Stomach (tissue), 9 donors: Measurements from ENCODE around the gene SBF2. TPM values are rescaled to one million over a fixed set of nuclear protein-coding genes. Genes with fewer than 3 reads are reported as not detected.
"Not testable (repeated sequence)": the region's sequence is repeated elsewhere in the genome, so short reads cannot be mapped to it uniquely, and the experiment has no call there.

Experiments used
- DNase-seq, 2 donors: peaks; one replicate each; pipeline versions ENCODE4 v3.0.0 to v3.0.0-alpha.2; 2013 to 2019
- H3K27ac ChIP-seq, 5 donors: fragments of 200-600 bp in 4 of 5; sonication (generic) in 4 of 5; one replicate each; pipeline ENCODE4 v1.5.1; 2013 to 2019; ENCODE audit warnings: mild to moderate bottlenecking in 1 of 5, moderate library complexity in 1 of 5
- H3K27me3 ChIP-seq, 3 donors: fragments of 200-600 bp; sonication (generic); one replicate each; pipeline ENCODE4 v1.5.1; 2017 to 2019; ENCODE audit warnings: mixed run types in 1 of 3
- H3K36me3 ChIP-seq, 4 donors: fragments of 200-600 bp; sonication (generic); 1 replicate in 3 of 4; 2 replicates in 1 of 4; pipeline ENCODE4 v1.5.1; 2016 to 2019
- H3K4me1 ChIP-seq, 4 donors: fragments of 200-600 bp; sonication (generic); one replicate each; pipeline ENCODE4 v1.5.1; 2016 to 2019
- H3K4me3 ChIP-seq, 4 donors: fragments of 200-600 bp; sonication (generic) in 3 of 4; one replicate each; pipeline ENCODE4 v1.5.1; 2016 to 2019; ENCODE audit warnings: mild to moderate bottlenecking in 1 of 4
- H3K9me3 ChIP-seq, 4 donors: fragments of 200-600 bp; sonication (generic); one replicate each; pipeline ENCODE4 v1.5.1; 2016 to 2019
- EP300 ChIP-seq: sonication (generic); formaldehyde crosslinking; IDR thresholded peaks from one replicate; pipeline ENCODE4 v1.6.1; 2017; ENCODE audit warnings: antibody characterized with exemption
- POLR2A ChIP-seq, 4 donors: fragments of 450-650 bp; IDR thresholded peaks; one replicate each; pipeline ENCODE4 v1.6.1; 2016; ENCODE audit warnings: antibody characterized with exemption in 4 of 4, control low read depth in 2 of 4, mild to moderate bottlenecking in 1 of 4, moderate library complexity in 1 of 4
- POLR2AphosphoS5 ChIP-seq, 3 donors: sonication (generic); formaldehyde crosslinking; IDR thresholded peaks; one replicate each; pipeline ENCODE4 v1.6.1; 2016; ENCODE audit warnings: antibody characterized with exemption in 3 of 3
- WGBS, 5 donors: extraction: QIAGEN DNeasy Blood & Tissue Kit in 3 of 5; methylation state at CpG; one replicate each; pipeline versions ENCODE4 v1.1.5 to v1.1.7; 2013 to 2018; 5-methylcytosine and 5-hydroxymethylcytosine counted together
- intact Hi-C: fragments of 100-400 bp; cut with DNase I; formaldehyde crosslinking; loops from one replicate; pipeline ENCODE4 v1.15.1; 2023; ENCODE audit warnings: low total_unique reads
- polyA plus RNA-seq, 3 donors: library from polyadenylated mRNA; stranded (reverse); fragments of 200-250 nt; gene quantifications; one replicate each; pipeline ENCODE4 v1.2.3, GENCODE V29; 2013
- total RNA-seq, 5 donors: library from RNA; depleted of rRNA; stranded (reverse); fragments of >200 nt; gene quantifications; one replicate each; pipeline versions ENCODE4 v1.1.0 to v1.2.3, GENCODE V29; 2014 to 2016
- TF ChIP-seq, protein P1 (sequence below), 7 experiments: fragments of 450-650 bp in 4 of 7; fragments of 200-600 bp in 3 of 7; sonication (generic) in 3 of 7; IDR thresholded peaks; one replicate each; pipeline ENCODE4 v1.5.1; 2016 to 2019; ENCODE audit warnings: antibody characterized with exemption in 7 of 7, control low read depth in 2 of 7, mild to moderate bottlenecking in 1 of 7
- donor health status: healthy with polysubstance abuse.
- donor health status: Bipolar disorder and iron deficiency.
- donor health status: healthy.

SBF2 gene
- total and polyA plus RNA-seq, 8 donors: 8.6 to 260 (median 37.2) TPM

DNA sequence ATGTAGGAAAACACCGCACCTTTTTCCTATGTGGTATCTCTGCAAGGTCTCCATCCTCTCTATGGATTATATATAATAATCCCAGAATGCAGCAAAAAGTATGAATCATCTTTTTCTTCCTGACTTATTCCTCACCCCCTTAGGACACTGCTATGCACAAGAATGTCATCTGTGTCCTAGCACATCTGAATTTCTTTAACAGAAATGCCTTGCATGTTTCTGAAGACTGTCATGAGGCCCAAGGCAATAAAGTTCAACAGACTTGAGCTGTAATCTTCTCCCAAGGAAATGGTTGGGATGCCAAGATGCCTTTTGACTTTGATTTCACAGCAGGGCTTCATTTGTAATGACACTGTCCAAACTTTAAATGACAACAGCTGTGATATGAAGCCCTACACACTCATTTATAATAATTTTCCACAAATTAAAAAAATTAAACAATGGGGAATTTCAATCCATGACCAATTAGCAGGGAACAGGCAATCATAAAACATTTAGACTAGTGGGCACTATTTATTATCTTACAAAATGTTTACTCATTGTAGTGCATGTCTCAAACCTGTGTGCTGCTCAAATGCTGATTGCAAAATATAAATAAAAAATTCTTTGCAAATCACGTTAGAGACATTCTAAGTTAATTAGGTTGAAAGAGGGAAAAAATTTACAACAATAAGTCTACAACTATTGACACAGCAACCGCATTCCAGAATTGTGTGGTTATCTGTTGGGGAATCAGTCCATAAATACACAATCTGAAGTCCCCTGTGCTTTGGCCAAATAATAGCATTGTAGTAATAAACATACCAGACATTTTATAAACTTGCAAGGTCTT lies 387.8 kb downstream of the SBF2 start:
- TF ChIP-seq POLR2A (IDR thresholded peaks at IDR 0.05): no peak
- TF ChIP-seq EP300: no peak
- TF ChIP-seq, protein P1, sequence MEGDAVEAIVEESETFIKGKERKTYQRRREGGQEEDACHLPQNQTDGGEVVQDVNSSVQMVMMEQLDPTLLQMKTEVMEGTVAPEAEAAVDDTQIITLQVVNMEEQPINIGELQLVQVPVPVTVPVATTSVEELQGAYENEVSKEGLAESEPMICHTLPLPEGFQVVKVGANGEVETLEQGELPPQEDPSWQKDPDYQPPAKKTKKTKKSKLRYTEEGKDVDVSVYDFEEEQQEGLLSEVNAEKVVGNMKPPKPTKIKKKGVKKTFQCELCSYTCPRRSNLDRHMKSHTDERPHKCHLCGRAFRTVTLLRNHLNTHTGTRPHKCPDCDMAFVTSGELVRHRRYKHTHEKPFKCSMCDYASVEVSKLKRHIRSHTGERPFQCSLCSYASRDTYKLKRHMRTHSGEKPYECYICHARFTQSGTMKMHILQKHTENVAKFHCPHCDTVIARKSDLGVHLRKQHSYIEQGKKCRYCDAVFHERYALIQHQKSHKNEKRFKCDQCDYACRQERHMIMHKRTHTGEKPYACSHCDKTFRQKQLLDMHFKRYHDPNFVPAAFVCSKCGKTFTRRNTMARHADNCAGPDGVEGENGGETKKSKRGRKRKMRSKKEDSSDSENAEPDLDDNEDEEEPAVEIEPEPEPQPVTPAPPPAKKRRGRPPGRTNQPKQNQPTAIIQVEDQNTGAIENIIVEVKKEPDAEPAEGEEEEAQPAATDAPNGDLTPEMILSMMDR (IDR thresholded peaks at IDR 0.05): no peak
- no peak for TF ChIP-seq POLR2AphosphoS5 (IDR thresholded peaks at IDR 0.05)
- Histone ChIP-seq H3K36me3 (no peaks in the 10 kb centered on the region), H3K4me1 (peaks cover 0 to 15% (median 10%) of the 10 kb centered on the region in 4 donors), H3K27ac (no peak overlapping the region), H3K27me3 (no peaks in the 10 kb centered on the region), H3K9me3 (no peaks in the 10 kb centered on the region), H3K4me3 (no peak overlapping the region)
- DNase-seq: peak in 1 of 2 donors; percentile 12
- intact Hi-C loops: no loop called here
- WGBS, 5 donors: 46 to 68% (median 51%) methylated on average over 3 of the region's 3 CpGs

DNA sequence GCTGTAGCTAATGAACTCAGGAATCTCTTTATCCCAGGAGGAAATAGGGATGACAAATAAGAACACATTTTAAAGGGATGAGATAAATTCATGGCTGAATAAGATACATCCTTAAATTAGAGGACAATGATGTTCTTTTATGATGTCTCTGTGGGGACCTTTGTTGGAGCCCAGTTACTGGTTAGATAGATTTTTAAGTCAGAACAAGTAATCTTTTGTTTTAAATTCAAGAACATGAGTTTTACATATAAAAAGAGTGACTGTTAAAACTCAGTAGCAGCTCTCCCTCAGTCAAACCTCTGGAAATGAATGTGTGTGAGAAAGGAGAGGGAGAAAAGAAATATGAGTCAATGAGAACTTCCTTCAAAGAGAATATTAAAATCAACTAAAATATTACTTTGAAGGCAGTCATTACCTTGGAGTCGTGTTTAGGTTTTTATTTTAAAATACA lies 388.5 kb downstream of the SBF2 start:
- DNase-seq: no peak
- Histone ChIP-seq H3K27me3 (no peaks in the 10 kb centered on the region), H3K9me3 (no peaks in the 10 kb centered on the region), H3K4me1 (peaks cover 0 to 15% (median 10%) of the 10 kb centered on the region in 4 donors), H3K4me3 (no peak overlapping the region), H3K36me3 (no peaks in the 10 kb centered on the region), H3K27ac (no peak overlapping the region)
- WGBS, 5 donors: 48 to 82% (median 72%) methylated on average over 1 of the region's 1 CpG
- intact Hi-C loops: no loop called here
- TF ChIP-seq, protein P1 (IDR thresholded peaks at IDR 0.05): no peak
- TF ChIP-seq EP300 (no peak), POLR2A (IDR thresholded peaks at IDR 0.05) (no peak), POLR2AphosphoS5 (IDR thresholded peaks at IDR 0.05) (no peak)

DNA sequence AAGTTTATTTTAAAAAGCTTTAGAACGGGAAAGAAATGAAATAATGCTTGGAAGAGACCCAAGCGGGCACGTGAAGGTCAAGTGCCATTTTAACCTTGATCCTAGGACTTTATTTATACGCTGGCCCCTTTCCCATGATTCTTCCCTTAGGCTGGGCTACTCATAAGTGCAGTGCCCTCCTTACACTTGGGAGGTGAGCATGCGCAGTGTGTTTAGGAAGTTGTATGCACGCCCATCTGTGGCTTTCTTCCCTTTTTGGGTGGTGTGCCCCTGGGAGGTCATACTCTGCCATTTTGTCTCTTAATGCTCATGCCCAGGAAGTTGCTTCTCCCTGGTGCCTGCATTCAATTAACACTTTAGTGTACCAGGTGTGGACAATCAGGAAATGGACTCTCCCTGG lies 390.4 kb downstream of the SBF2 start:
- intact Hi-C loops: no loop called here
- no peak for TF ChIP-seq EP300
- TF ChIP-seq, protein P1 (IDR thresholded peaks at IDR 0.05): no peak
- TF ChIP-seq POLR2A (IDR thresholded peaks at IDR 0.05): no peak
- no peak for TF ChIP-seq POLR2AphosphoS5 (IDR thresholded peaks at IDR 0.05)
- DNase-seq: no peak

DNA sequence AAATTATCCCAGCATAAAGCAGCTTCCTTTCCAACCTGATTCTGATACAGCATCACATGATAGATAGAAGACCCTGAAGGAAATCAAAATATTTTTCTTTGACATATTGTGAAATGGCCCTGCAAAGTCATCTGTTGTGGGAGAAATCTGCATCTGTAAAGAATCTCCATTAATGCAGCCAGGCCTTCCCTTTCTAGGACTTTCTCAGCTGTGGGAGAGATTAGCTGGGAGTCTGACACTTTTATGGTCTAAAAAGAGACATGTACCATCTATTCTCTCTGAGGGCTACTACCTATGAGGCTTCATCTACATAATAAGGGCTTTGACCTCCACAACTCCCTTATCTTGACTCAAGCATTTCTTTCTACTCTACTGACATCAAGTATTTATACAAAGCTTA lies 392.1 kb downstream of the SBF2 start:
- no peaks in the 10 kb centered on the region for H3K27me3 ChIP-seq
- intact Hi-C loops: no loop called here
- H3K36me3 ChIP-seq: no peaks in the 10 kb centered on the region

More for the DNA sequence above, 390.4 kb downstream of the SBF2 start:
- Histone ChIP-seq H3K9me3 (no peaks in the 10 kb centered on the region), H3K27ac (no peak overlapping the region), H3K4me3 (no peak overlapping the region), H3K36me3 (no peaks in the 10 kb centered on the region), H3K27me3 (no peaks in the 10 kb centered on the region), H3K4me1 (peaks cover 0 to 15% (median 10%) of the 10 kb centered on the region in 4 donors)
- 82 to 88% (median 84%) methylated on average over 6 of the region's 6 CpGs for WGBS, 5 donors

DNA sequence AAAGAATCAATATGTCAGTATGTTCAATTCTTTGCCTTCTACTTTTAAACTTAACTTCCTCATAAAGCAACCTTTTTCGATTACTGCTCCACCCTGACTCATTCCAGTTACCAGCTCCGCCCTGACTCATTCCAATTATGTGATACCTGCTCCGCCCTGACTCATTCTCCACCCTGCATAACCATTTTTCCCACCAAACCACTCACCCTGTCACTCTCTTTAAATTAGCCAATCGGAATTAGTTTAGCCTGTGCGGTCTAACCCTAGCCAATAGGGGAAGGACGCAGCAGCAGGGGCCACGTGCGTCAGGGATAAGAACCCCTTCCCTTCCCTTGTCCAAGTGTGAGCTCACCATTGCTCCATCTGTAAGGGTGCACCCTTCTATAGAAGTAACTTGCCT lies 393.8 kb downstream of the SBF2 start:
- DNase-seq, H3K4me3 ChIP-seq, H3K9me3 ChIP-seq, H3K27ac ChIP-seq, H3K36me3 ChIP-seq, intact Hi-C loops, H3K4me1 ChIP-seq, H3K27me3 ChIP-seq: not testable (repeated sequence)
- WGBS, 5 donors: 90 to 96% (median 93%) methylated on average over 8 of the region's 8 CpGs

More for the DNA sequence above, 392.1 kb downstream of the SBF2 start:
- no peak for DNase-seq
- Histone ChIP-seq H3K4me1 (peaks cover 0 to 13% (median 9%) of the 10 kb centered on the region in 4 donors), H3K27ac (no peak overlapping the region), H3K4me3 (no peak overlapping the region), H3K9me3 (no peaks in the 10 kb centered on the region)
- TF ChIP-seq EP300: no peak
- TF ChIP-seq, protein P1 (IDR thresholded peaks at IDR 0.05): no peak
- TF ChIP-seq POLR2A (IDR thresholded peaks at IDR 0.05): no peak
- no peak for TF ChIP-seq POLR2AphosphoS5 (IDR thresholded peaks at IDR 0.05)
